Measurements from ENCODE around the gene MEDAG. TPM values are rescaled to one million over a fixed set of nuclear protein-coding genes. Genes with fewer than 3 reads are reported as not detected.

MEDAG gene
- total RNA-seq, 2 donors from 2014 or later = 0.09 TPM; not detected in 1

DNA sequence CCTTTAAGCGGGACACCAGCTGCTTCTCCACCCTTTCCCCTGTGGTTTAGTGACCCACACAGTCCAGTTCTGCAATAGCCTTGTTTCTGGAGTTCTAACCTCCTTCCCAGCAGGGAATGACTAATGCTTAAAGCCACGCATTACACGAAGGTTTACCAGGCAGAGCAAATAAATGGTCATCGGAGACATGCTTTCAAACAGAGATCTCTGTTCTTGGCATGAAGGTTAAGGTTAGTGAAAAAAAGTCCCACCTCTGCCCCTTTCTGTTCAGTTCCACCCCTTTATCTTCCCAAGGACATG, 25.3 kb upstream of the MEDAG start:
- no peak for ATAC-seq (replicated peaks in 1 of 2)
- H3K4me3 Mint-ChIP-seq = no peak overlapping the region

GRCh38 chr13:30881191-30881651, 24.9 kb upstream of the MEDAG start:
- Mint-ChIP-seq H3K4me3 (no peak overlapping the region), H3K9me3 (peaks cover 0 to 1% of the 10 kb centered on the region in 2 donors), H3K27me3 (ENCODE audit: low read depth) (peaks cover 21% of the 10 kb centered on the region), H3K4me1 (ENCODE audit: low read depth) (peaks cover 13% of the 10 kb centered on the region), H3K27ac (no peak overlapping the region), H3K36me3 (ENCODE audit: insufficient read depth in 2 of 2) (no peaks in the 10 kb centered on the region)
- DNase-seq (no peak), ATAC-seq (replicated peaks in 1 of 2) (no peak)

More for the DNA sequence above, 25.3 kb upstream of the MEDAG start:
- Mint-ChIP-seq H3K4me1 (ENCODE audit: low read depth) (peaks cover 13% of the 10 kb centered on the region), H3K27ac (no peak overlapping the region), H3K9me3 (peaks cover 0 to 1% of the 10 kb centered on the region in 2 donors), H3K36me3 (ENCODE audit: insufficient read depth in 2 of 2) (no peaks in the 10 kb centered on the region), H3K27me3 (ENCODE audit: low read depth) (peaks cover 21% of the 10 kb centered on the region)
- DNase-seq = no peak

- H3K27me3 Mint-ChIP-seq (ENCODE audit: low read depth) = peaks cover 25% of the 10 kb centered on the region
- ATAC-seq (replicated peaks in 1 of 2) = no peak
- H3K27ac Mint-ChIP-seq = no peak overlapping the region
- H3K36me3 Mint-ChIP-seq (ENCODE audit: insufficient read depth in 2 of 2) = no peaks in the 10 kb centered on the region
- no peak overlapping the region for H3K4me3 Mint-ChIP-seq
- H3K4me1 Mint-ChIP-seq (ENCODE audit: low read depth) = peaks cover 13% of the 10 kb centered on the region
- DNase-seq = no peak
- H3K9me3 Mint-ChIP-seq = peaks cover 0 to 1% of the 10 kb centered on the region in 2 donors
These were observed 23.8 kb upstream of the MEDAG start for GRCh38 chr13:30882026-30882850.

- peaks cover 35% of the 10 kb centered on the region for H3K27me3 Mint-ChIP-seq (ENCODE audit: low read depth)
- peaks cover 0 to 1% of the 10 kb centered on the region in 2 donors for H3K9me3 Mint-ChIP-seq
- peaks cover 0 to 1% of the 10 kb centered on the region in 2 donors for H3K36me3 Mint-ChIP-seq (ENCODE audit: insufficient read depth in 2 of 2)
- ATAC-seq (replicated peaks in 1 of 2) (no peak), DNase-seq (no peak)
- peaks cover 13% of the 10 kb centered on the region for H3K4me1 Mint-ChIP-seq (ENCODE audit: low read depth)
- H3K4me3 Mint-ChIP-seq = no peak overlapping the region
- H3K27ac Mint-ChIP-seq = no peak overlapping the region
These were observed 22.9 kb upstream of the MEDAG start for GRCh38 chr13:30882996-30883766.

DNA sequence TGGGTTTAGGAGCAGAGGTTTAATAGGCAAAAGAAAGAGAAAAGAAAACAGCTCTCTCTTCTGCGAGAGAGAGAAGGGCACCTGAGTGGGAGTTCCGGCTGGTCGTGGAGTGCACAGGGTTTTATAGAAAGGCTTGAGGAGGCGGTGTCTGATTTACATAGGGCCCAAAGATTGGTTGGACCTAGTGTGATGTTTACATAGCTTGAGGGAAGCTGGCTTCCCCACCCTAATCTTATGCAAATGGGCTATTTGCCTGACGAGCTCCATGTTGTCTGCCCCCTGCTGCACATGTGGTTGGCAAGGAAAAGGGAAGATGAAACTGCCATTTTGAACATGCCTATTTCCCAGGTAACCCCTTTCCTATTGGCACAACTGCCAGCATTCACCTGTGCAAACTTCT, 21.5 kb upstream of the MEDAG start:
- no peak for ATAC-seq (replicated peaks in 1 of 2)
- Mint-ChIP-seq H3K27ac (no peak overlapping the region), H3K4me1 (ENCODE audit: low read depth) (peaks cover 13% of the 10 kb centered on the region), H3K36me3 (ENCODE audit: insufficient read depth in 2 of 2) (peaks cover 0 to 1% of the 10 kb centered on the region in 2 donors), H3K4me3 (no peak overlapping the region), H3K9me3 (peaks cover 0 to 1% of the 10 kb centered on the region in 2 donors), H3K27me3 (ENCODE audit: low read depth) (peaks cover 38% of the 10 kb centered on the region)
- DNase-seq = no peak

DNA sequence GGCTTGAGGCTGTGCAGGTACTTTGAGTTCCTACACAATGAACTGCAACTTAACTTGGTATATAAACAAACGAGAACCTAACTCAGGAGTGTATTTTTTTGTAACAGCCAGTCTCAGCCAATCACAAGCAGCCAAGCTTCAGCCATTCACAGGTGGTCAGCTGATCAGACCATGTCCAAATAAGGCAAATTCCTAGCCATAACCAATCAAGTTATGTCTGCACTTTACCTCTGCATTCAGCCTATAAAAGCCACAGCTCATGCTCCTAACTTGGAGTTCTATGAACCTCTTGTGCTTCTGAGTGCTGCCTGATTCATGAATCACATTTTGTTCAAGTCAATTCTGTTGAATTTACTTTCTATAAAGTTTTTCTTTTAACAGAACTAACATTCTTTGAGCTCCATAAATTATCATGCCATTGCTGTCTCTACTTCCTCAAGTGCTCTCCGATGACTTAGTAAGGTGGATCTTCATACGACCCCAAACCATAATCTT, 16.8 kb upstream of the MEDAG start:
- H3K36me3 Mint-ChIP-seq (ENCODE audit: insufficient read depth in 2 of 2) = peaks cover 0 to 1% of the 10 kb centered on the region in 2 donors
- ATAC-seq (replicated peaks in 1 of 2) = no peak

GRCh38 chr13:30892966-30893365, 13.1 kb upstream of the MEDAG start:
- ATAC-seq (replicated peaks in 1 of 2) = no peak
- peaks cover 4% of the 10 kb centered on the region for H3K4me1 Mint-ChIP-seq (ENCODE audit: low read depth)
- peaks cover 31% of the 10 kb centered on the region for H3K27me3 Mint-ChIP-seq (ENCODE audit: low read depth)
- DNase-seq = peak in 1 of 2 donors; percentile 15
- H3K4me3 Mint-ChIP-seq = no peak overlapping the region
- H3K27ac Mint-ChIP-seq = no peak overlapping the region
- H3K9me3 Mint-ChIP-seq = no peaks in the 10 kb centered on the region
- no peaks in the 10 kb centered on the region for H3K36me3 Mint-ChIP-seq (ENCODE audit: insufficient read depth in 2 of 2)

More for the DNA sequence above, 16.8 kb upstream of the MEDAG start:
- DNase-seq = no peak
- H3K27ac Mint-ChIP-seq = no peak overlapping the region
- H3K4me1 Mint-ChIP-seq (ENCODE audit: low read depth) = peaks cover 11% of the 10 kb centered on the region
- H3K9me3 Mint-ChIP-seq = peaks cover 0 to 1% of the 10 kb centered on the region in 2 donors
- no peak overlapping the region for H3K4me3 Mint-ChIP-seq
- H3K27me3 Mint-ChIP-seq (ENCODE audit: low read depth) = peaks cover 32% of the 10 kb centered on the region

DNA sequence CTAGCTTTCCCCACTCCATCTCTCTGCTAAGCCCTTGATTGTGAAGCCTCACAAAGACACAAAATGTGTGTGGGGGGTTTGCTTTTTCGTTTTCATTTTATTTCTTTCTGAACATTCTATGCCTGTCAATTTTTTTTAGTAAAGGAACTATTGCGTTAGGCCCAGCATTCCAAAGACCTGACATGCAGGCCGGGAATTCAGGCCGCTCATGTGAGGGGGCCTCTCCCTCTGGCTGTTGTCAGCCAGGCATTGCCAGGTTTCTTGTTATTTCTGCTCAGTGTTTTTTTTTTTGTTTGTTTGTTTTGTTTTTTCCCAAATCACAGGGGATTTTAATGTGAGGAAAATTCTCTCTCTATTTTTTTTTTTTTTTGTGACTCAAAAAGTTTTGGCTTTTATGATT, 10.3 kb upstream of the MEDAG start:
- Mint-ChIP-seq H3K27ac (no peak overlapping the region), H3K36me3 (ENCODE audit: insufficient read depth in 2 of 2) (no peaks in the 10 kb centered on the region), H3K27me3 (ENCODE audit: low read depth) (peaks cover 39% of the 10 kb centered on the region), H3K9me3 (no peaks in the 10 kb centered on the region), H3K4me1 (ENCODE audit: low read depth) (peaks cover 30% of the 10 kb centered on the region), H3K4me3 (no peak overlapping the region)
- ATAC-seq (replicated peaks in 1 of 2) (no peak), DNase-seq (no peak)

GRCh38 chr13:30898070-30898469, 8.0 kb upstream of the MEDAG start:
- Mint-ChIP-seq H3K27ac (no peak overlapping the region), H3K27me3 (ENCODE audit: low read depth) (peaks cover 52% of the 10 kb centered on the region), H3K4me3 (no peak overlapping the region), H3K36me3 (ENCODE audit: insufficient read depth in 2 of 2) (no peaks in the 10 kb centered on the region), H3K4me1 (ENCODE audit: low read depth) (peaks cover 39% of the 10 kb centered on the region), H3K9me3 (no peaks in the 10 kb centered on the region)
- no peak for ATAC-seq (replicated peaks in 1 of 2)
- DNase-seq = no peak

DNA sequence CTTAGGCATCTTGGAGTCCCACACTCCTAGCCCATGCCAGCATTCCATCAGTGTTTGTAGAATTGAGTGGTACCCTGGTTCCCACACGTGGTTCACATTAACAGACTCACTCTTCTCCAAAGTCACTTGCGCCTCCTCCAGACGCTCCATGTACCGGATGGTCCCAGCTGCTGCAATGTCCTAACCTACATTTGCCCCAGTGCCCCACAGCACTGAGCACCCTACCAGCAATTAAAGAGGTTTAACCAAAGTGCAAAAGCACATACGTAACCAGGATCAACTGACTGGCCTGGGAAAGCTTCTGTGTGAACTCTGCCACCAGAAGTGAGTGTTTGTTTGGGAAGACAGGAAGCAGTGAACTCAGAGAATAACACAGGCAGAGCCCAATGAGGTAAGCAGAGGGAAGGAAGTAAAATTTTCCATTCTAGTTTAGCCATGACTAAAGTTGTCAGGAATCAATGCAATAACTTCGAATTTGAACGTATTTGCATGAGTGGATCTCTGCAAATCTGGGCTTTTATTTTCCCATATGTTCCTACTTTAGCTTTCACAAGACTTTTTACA, 7.3 kb upstream of the MEDAG start:
- H3K27ac Mint-ChIP-seq = no peak overlapping the region
- no peaks in the 10 kb centered on the region for H3K36me3 Mint-ChIP-seq (ENCODE audit: insufficient read depth in 2 of 2)
- H3K9me3 Mint-ChIP-seq = no peaks in the 10 kb centered on the region
- peaks cover 39% of the 10 kb centered on the region for H3K4me1 Mint-ChIP-seq (ENCODE audit: low read depth)
- DNase-seq (peak in 1 of 2 donors; percentile 7), ATAC-seq (replicated peaks in 1 of 2) (peak; percentile 78 to 80)
- peak overlapping the region; percentile 8 to 52 for H3K4me3 Mint-ChIP-seq
- H3K27me3 Mint-ChIP-seq (ENCODE audit: low read depth) = peaks cover 59% of the 10 kb centered on the region

GRCh38 chr13:30900436-30900835, 5.6 kb upstream of the MEDAG start:
- Mint-ChIP-seq H3K9me3 (peaks cover 0 to 3% of the 10 kb centered on the region in 2 donors), H3K36me3 (ENCODE audit: insufficient read depth in 2 of 2) (no peaks in the 10 kb centered on the region), H3K27ac (no peak overlapping the region), H3K4me3 (no peak overlapping the region), H3K27me3 (ENCODE audit: low read depth) (peaks cover 76% of the 10 kb centered on the region), H3K4me1 (ENCODE audit: low read depth) (peaks cover 39% of the 10 kb centered on the region)
- ATAC-seq (replicated peaks in 1 of 2) = no peak
- no peak for DNase-seq

DNA sequence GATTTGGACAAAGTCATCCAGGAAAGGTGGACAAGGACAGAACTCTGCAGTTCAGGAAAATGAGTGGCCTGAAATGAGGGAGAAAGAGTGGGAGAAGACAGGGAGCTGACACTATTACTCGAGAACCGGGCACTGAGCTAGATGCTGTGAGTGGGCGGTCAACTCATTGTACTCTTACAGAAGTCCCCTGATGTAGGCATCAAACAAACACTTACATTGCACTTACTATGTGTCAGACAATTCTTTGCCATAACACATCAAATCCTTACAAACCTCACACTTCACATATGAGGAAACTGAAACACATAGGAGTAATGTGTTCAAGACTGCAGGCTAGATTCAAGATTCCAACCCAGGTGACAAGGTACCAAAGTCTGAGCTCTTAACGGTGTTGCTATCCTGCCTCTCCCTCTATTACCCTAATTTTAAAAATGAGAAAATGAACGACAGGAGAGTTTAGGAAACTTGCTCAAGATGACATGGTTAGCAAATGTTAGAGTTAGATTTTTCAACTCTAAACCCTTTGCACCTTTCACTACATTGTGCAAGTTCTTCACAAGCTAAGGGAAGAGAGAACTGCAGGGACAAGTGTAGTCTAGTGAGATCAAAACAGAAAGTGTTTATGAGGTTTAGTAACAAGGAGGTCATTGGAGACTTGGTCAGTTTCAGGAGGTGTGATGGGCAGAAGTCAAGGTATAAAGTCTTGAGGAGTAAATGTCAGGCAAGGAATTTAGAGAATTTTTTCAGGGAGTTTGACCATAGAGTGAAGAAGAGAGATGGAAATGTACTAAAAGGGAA, 4.9 kb upstream of the MEDAG start:
- peak; percentile 56 to 70 for ATAC-seq (replicated peaks in 1 of 2)
- H3K9me3 Mint-ChIP-seq = peaks cover 0 to 3% of the 10 kb centered on the region in 2 donors
- H3K4me1 Mint-ChIP-seq (ENCODE audit: low read depth) = peaks cover 39% of the 10 kb centered on the region
- peaks cover 80% of the 10 kb centered on the region for H3K27me3 Mint-ChIP-seq (ENCODE audit: low read depth)
- DNase-seq = peak in 1 of 2 donors; percentile 8
- H3K4me3 Mint-ChIP-seq = no peak overlapping the region
- H3K27ac Mint-ChIP-seq = no peak overlapping the region
- no peaks in the 10 kb centered on the region for H3K36me3 Mint-ChIP-seq (ENCODE audit: insufficient read depth in 2 of 2)

Data from activated T-cell treated with anti-CD3 and anti-CD28 coated beads, Interleukin-2, amount 50 U/mL, for 72 hours (primary cell).